HL-60 (cell line): ENCODE data around the gene KIF5A.

ENCODE experiments used
- CTCF ChIP-seq: IDR thresholded peaks from one replicate; pipeline ENCODE4 v1.5.1; 2011; ENCODE audit warnings: low read length, control low read depth, inconsistent platforms; ENCODE audit not compliant: insufficient read depth
- GABPA ChIP-seq: IDR thresholded peaks from 2 replicates; pipeline ENCODE4 v1.6.1; 2012; ENCODE audit warnings: low read depth
- POLR2AphosphoS5 ChIP-seq: IDR thresholded peaks from 2 replicates; pipeline ENCODE4 v1.6.1; 2012; ENCODE audit warnings: low read depth
- REST ChIP-seq: IDR thresholded peaks from 2 replicates; pipeline ENCODE4 v1.6.1; 2012; ENCODE audit warnings: low read depth; ENCODE audit not compliant: insufficient replicate concordance

GRCh38 chr12:57575771-57576612 lies 26.1 kb downstream of the KIF5A start:
- TF ChIP-seq CTCF (no peak), POLR2AphosphoS5 (no peak), REST (no peak), GABPA (no peak)
